GM23248 (cell line): ENCODE measurements around the gene PRKCA. TPM values are rescaled to one million over a fixed set of nuclear protein-coding genes. Genes with fewer than 3 reads are reported as not detected.

Experiments
- DNase-seq: peaks from one replicate; pipeline ENCODE4 v3.0.0-alpha.2; 2015
- H2AFZ ChIP-seq: fragments of 200-600 bp; sonication (generic); 2 replicates; pipeline ENCODE4 v1.6.1; 2016; ENCODE audit warnings: antibody characterized with exemption
- H3F3A ChIP-seq: fragments of 200-600 bp; sonication (generic); 2 replicates; pipeline ENCODE4 v1.6.1; 2016; ENCODE audit warnings: mild to moderate bottlenecking, antibody characterized with exemption, mixed run types; ENCODE audit not compliant: insufficient read depth
- H3K27ac ChIP-seq: fragments of 200-600 bp; sonication (generic); 2 replicates; pipeline ENCODE4 v1.5.1; 2016; ENCODE audit warnings: mild to moderate bottlenecking
- H3K27me3 ChIP-seq: fragments of 200-600 bp; sonication (generic); replicated peaks from 2 replicates; pipeline ENCODE4 v1.6.1; 2016; ENCODE audit warnings: mild to moderate bottlenecking; ENCODE audit not compliant: insufficient read depth
- H3K36me3 ChIP-seq: fragments of 200-600 bp; sonication (generic); 2 replicates; pipeline ENCODE4 v1.6.1; 2016; ENCODE audit warnings: low read depth, mild to moderate bottlenecking
- H3K4me1 ChIP-seq: fragments of 200-600 bp; sonication (generic); 2 replicates; pipeline ENCODE4 v1.6.1; 2016; ENCODE audit warnings: mild to moderate bottlenecking; ENCODE audit not compliant: insufficient read depth
- H3K4me2 ChIP-seq: fragments of 200-600 bp; sonication (generic); one replicate; pipeline ENCODE4 v1.6.1; 2016; ENCODE audit warnings: mild to moderate bottlenecking; ENCODE audit not compliant: unreplicated experiment
- H3K4me3 ChIP-seq: fragments of 200-600 bp; sonication (generic); 2 replicates; pipeline ENCODE4 v1.5.1; 2016; ENCODE audit warnings: mild to moderate bottlenecking
- H3K79me2 ChIP-seq: fragments of 200-600 bp; sonication (generic); 2 replicates; pipeline ENCODE4 v1.6.1; 2016; ENCODE audit warnings: mild to moderate bottlenecking; ENCODE audit not compliant: insufficient read depth
- H3K9ac ChIP-seq: fragments of 200-600 bp; sonication (generic); 2 replicates; pipeline ENCODE4 v1.6.1; 2016; ENCODE audit warnings: mild to moderate bottlenecking
- H3K9me2 ChIP-seq: fragments of 200-600 bp; sonication (generic); 2 replicates; pipeline ENCODE4 v1.6.1; 2016; ENCODE audit warnings: mixed run types, mild to moderate bottlenecking, moderate library complexity; ENCODE audit not compliant: insufficient read depth
- H3K9me3 ChIP-seq: fragments of 200-600 bp; sonication (generic); one replicate; pipeline ENCODE4 v1.6.1; 2017; ENCODE audit warnings: low read depth
- H4K20me1 ChIP-seq: fragments of 200-600 bp; sonication (generic); 2 replicates; pipeline ENCODE4 v1.6.0; 2016; ENCODE audit not compliant: insufficient read depth
- EZH2 ChIP-seq: fragments of 200-600 bp; sonication (generic); IDR thresholded peaks from 2 replicates; pipeline ENCODE4 v1.6.1; 2018; ENCODE audit warnings: antibody characterized with exemption, mild to moderate bottlenecking; ENCODE audit not compliant: insufficient read depth, poor library complexity, severe bottlenecking
- EZH2phosphoT487 ChIP-seq: fragments of 200-600 bp; sonication (generic); IDR thresholded peaks from 2 replicates; pipeline ENCODE4 v1.6.1; 2018; ENCODE audit warnings: antibody characterized with exemption, moderate library complexity, mild to moderate bottlenecking, low read depth; ENCODE audit not compliant: insufficient read depth
- WGBS, 2 experiments: methylation state at CpG; one replicate each; pipeline ENCODE4 v1.1.6; 2015 to 2017; ENCODE audit warnings: low lambda C conversion rate in 2 of 2, low coverage in 1 of 2; ENCODE audit errors: missing lambda C conversion rate in 2 of 2; 5-methylcytosine and 5-hydroxymethylcytosine counted together
- in situ Hi-C: fragments of 300-500 bp; cut with MboI; formaldehyde crosslinking; loops from 2 replicates; pipeline ENCODE4 v1.15.0; 2020
- polyA plus RNA-seq: library from polyadenylated mRNA; unstranded; fragments of >200 nt; fragmentation: Nextera tagmentation; extraction: Ambion mirVana; gene quantifications from 2 replicates; pipeline ENCODE4 v1.2.1, GENCODE V29; 2016
- total RNA-seq: library from RNA; depleted of rRNA; stranded (reverse); fragments of >200 nt; shearing (Covaris generic); gene quantifications from 2 replicates; pipeline ENCODE4 v1.2.3, GENCODE V29; 2014

The PRKCA gene
- total and polyA plus RNA-seq, 2 experiments from 2014 or later, result 17.3 to 28.5 TPM

DNA sequence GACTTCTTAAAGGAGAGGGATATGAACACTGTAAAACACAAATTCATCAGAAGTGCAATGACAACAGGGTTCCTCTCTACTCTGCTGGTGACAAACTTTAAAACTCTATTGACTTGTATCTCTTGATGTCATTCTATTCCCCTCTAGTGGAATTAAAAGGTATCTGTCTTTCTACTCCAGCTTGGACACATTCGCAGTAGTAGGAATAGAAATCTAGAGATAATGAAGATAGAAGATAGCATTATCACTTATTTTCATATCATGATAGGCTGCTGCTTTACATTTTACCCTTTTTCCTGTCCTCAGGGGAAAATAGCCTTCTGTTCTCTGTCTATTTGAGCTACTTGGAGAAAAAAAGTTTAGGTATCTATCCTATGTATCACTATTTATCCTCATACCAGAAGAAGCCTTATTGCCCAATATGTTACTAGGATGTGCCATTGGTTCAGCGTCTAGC, 322.9 kb downstream of the PRKCA start:
- no peak overlapping the region for H3K9ac ChIP-seq
- 96 to 98% methylated on average over 2 of the region's 2 CpGs for WGBS, 2 experiments
- no peaks in the 10 kb centered on the region for H3K9me3 ChIP-seq
- H2AFZ ChIP-seq, result no peak overlapping the region
- in situ Hi-C loops, result no loop called here
- TF ChIP-seq EZH2, result no peak
- TF ChIP-seq EZH2phosphoT487, result no peak
- no peaks in the 10 kb centered on the region for H3F3A ChIP-seq
- no peaks in the 10 kb centered on the region for H3K36me3 ChIP-seq
- no peak overlapping the region for H3K27ac ChIP-seq
- no peaks in the 10 kb centered on the region for H3K27me3 ChIP-seq
- no peaks in the 10 kb centered on the region for H3K4me1 ChIP-seq
- H3K4me2 ChIP-seq, result no peak overlapping the region
- DNase-seq, result peak; percentile 44
- no peak overlapping the region for H3K4me3 ChIP-seq
- H3K9me2 ChIP-seq, result no peaks in the 10 kb centered on the region
- peaks cover 35% of the 10 kb centered on the region for H3K79me2 ChIP-seq
- no peaks in the 10 kb centered on the region for H4K20me1 ChIP-seq

- H3F3A ChIP-seq, result 0 out of 2 replicates have a peak, but pooled peaks cover 2% of the 10 kb centered on the region
- no peaks in the 10 kb centered on the region for H3K36me3 ChIP-seq
- in situ Hi-C loops, result no loop called here
- TF ChIP-seq EZH2phosphoT487 (no peak), EZH2 (no peak)
- peaks cover 4% of the 10 kb centered on the region; the same call in 1 of the 2 replicates for H4K20me1 ChIP-seq
- H3K27me3 ChIP-seq, result no peaks in the 10 kb centered on the region
- peak; percentile 15 for DNase-seq
- peaks cover 31% of the 10 kb centered on the region for H3K79me2 ChIP-seq
- peaks cover 4% of the 10 kb centered on the region for H3K4me1 ChIP-seq
- H3K27ac ChIP-seq, result no peak overlapping the region
- H3K9ac ChIP-seq, result no peak overlapping the region
- H3K9me3 ChIP-seq, result no peaks in the 10 kb centered on the region
- H3K4me3 ChIP-seq, result no peak overlapping the region
- H3K9me2 ChIP-seq, result no peaks in the 10 kb centered on the region
- no peak overlapping the region for H3K4me2 ChIP-seq
- 49 to 60% methylated on average over 4 of the region's 4 CpGs for WGBS, 2 experiments
- no peak overlapping the region for H2AFZ ChIP-seq
These were observed 325.6 kb downstream of the PRKCA start for GRCh38 chr17:66627985-66628384.

DNA sequence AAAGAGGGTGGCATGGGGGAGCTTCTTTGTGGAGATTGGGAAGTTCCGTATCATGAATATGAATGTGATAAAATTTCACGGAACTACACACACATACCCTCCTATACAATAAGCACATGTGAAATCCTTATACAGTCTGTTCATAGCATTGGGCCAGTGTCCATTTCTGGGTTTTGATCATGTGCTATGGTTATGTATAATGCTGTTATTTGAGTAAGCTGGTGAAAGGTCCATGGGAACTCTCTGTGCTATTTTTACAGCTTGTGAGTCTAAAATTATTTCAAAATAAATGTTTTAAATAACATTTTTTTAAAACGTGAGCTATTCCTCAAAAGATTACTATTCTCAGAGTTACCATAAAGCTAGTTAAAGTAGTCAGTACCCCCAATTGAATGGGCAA, 327.3 kb downstream of the PRKCA start:
- no peak for DNase-seq
- H3K4me3 ChIP-seq, result no peak overlapping the region
- no peaks in the 10 kb centered on the region for H3K9me3 ChIP-seq
- no peaks in the 10 kb centered on the region for H3K27me3 ChIP-seq
- WGBS, 2 experiments, result 81 to 92% methylated on average over 3 of the region's 3 CpGs
- H3F3A ChIP-seq, result peaks cover 13% of the 10 kb centered on the region; the same call in 1 of the 2 replicates
- no peak overlapping the region for H3K4me2 ChIP-seq
- in situ Hi-C loops, result loop anchor here (10.0 kb wide), 1 partner anchor 55 kb away; no protein-coding TSS in a partner anchor
- H3K36me3 ChIP-seq, result no peaks in the 10 kb centered on the region
- TF ChIP-seq EZH2phosphoT487 (no peak), EZH2 (no peak)
- peaks cover 16% of the 10 kb centered on the region for H3K4me1 ChIP-seq
- H3K79me2 ChIP-seq, result peaks cover 19% of the 10 kb centered on the region; the same call in 1 of the 2 replicates
- no peaks in the 10 kb centered on the region for H3K9me2 ChIP-seq
- no peak overlapping the region for H3K27ac ChIP-seq
- peaks cover 6% of the 10 kb centered on the region; the same call in 1 of the 2 replicates for H4K20me1 ChIP-seq
- no peak overlapping the region for H2AFZ ChIP-seq
- no peak overlapping the region for H3K9ac ChIP-seq

DNA sequence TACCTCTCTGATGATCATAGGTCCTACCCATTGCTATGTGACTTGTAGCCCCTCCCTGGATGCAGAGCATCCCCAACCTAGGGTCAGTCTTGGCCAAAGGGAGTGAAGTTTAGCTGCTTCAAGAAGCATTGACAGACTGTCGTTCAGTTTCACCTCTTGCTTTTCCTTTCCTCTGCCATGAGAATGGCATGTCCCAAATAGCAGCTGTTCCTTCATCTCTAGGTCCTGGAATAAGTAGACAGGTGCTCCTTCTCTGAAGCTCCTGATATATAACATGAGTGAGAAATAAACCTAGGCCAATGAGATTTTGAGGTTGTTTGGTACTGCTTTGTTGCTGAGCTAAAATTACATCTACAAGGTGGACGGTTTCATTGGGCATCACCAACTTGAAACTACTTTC, 328.0 kb downstream of the PRKCA start:
- H2AFZ ChIP-seq, result no peak overlapping the region
- peaks cover 8% of the 10 kb centered on the region; the same call in 1 of the 2 replicates for H4K20me1 ChIP-seq
- H3K9ac ChIP-seq, result no peak overlapping the region
- no peak overlapping the region for H3K4me3 ChIP-seq
- no peaks in the 10 kb centered on the region for H3K9me2 ChIP-seq
- peaks cover 13% of the 10 kb centered on the region; the same call in 1 of the 2 replicates for H3F3A ChIP-seq
- no peaks in the 10 kb centered on the region for H3K27me3 ChIP-seq
- H3K27ac ChIP-seq, result no peak overlapping the region
- in situ Hi-C loops, result loop anchor here (10.0 kb wide), 1 partner anchor 56 kb away; no protein-coding TSS in a partner anchor
- peaks cover 19% of the 10 kb centered on the region; the same call in 1 of the 2 replicates for H3K79me2 ChIP-seq
- DNase-seq, result no peak
- no peak overlapping the region for H3K4me2 ChIP-seq
- TF ChIP-seq EZH2phosphoT487 (no peak), EZH2 (no peak)
- peaks cover 16% of the 10 kb centered on the region for H3K4me1 ChIP-seq
- H3K36me3 ChIP-seq, result no peaks in the 10 kb centered on the region
- WGBS, 2 experiments, result 98% methylated on average over 2 of the region's 2 CpGs
- no peaks in the 10 kb centered on the region for H3K9me3 ChIP-seq
